Uterus (tissue), 4 donors: ENCODE results near the gene PLA2G6. TPM values are rescaled to one million over a fixed set of nuclear protein-coding genes. Genes with fewer than 3 reads are reported as not detected.

ENCODE experiments used
- DNase-seq, 2 donors: peaks; one replicate each; pipeline ENCODE4 v3.0.0-alpha.2; 2019 to 2020
- H3K27ac ChIP-seq, 2 donors: fragments of 200-600 bp; sonication (generic); 1 replicate in 1 of 2; 2 replicates in 1 of 2; pipeline ENCODE4 v1.5.1; 2016 to 2018
- H3K27me3 ChIP-seq, 2 donors: fragments of 200-600 bp; sonication (generic); one replicate each; pipeline ENCODE4 v1.5.1; 2018 to 2019; ENCODE audit warnings: control low read depth in 1 of 2
- H3K36me3 ChIP-seq, 2 donors: fragments of 200-600 bp; sonication (generic); one replicate each; pipeline ENCODE4 v1.5.1; 2019; ENCODE audit warnings: control low read depth in 1 of 2
- H3K4me1 ChIP-seq, 2 donors: fragments of 200-600 bp; sonication (generic); one replicate each; pipeline ENCODE4 v1.5.1; 2018 to 2019; ENCODE audit warnings: control low read depth in 1 of 2
- H3K4me3 ChIP-seq, 2 donors: fragments of 200-600 bp; sonication (generic); 1 replicate in 1 of 2; 2 replicates in 1 of 2; pipeline ENCODE4 v1.5.1; 2018 to 2019; ENCODE audit warnings: mild to moderate bottlenecking in 1 of 2
- H3K9me3 ChIP-seq, 2 donors: fragments of 200-600 bp; sonication (generic); one replicate each; pipeline ENCODE4 v1.5.1; 2019; ENCODE audit warnings: control low read depth in 1 of 2
- CTCF ChIP-seq, 4 experiments: fragments of 200-600 bp in 2 of 4; fragments of 450-650 bp in 2 of 4; sonication (generic) in 2 of 4; IDR thresholded peaks; one replicate each; pipeline ENCODE4 v1.5.1; 2016 to 2019; ENCODE audit warnings: antibody characterized with exemption in 4 of 4, mild to moderate bottlenecking in 2 of 4, moderate library complexity in 1 of 4
- POLR2A ChIP-seq, 2 donors: fragments of 450-650 bp; IDR thresholded peaks; one replicate each; pipeline ENCODE4 v1.6.1; 2016; ENCODE audit warnings: antibody characterized with exemption in 2 of 2, mild to moderate bottlenecking in 1 of 2, moderate library complexity in 1 of 2
- intact Hi-C: fragments of 100-400 bp; cut with DNase I; formaldehyde crosslinking; loops from one replicate; pipeline ENCODE4 v1.15.1; 2023; ENCODE audit warnings: low total_unique reads
- total RNA-seq, 4 donors: library from RNA; depleted of rRNA in 3 of 4; stranded (reverse); fragments of >200 nt in 3 of 4; gene quantifications; one replicate each; pipeline versions ENCODE4 v1.1.0 to v1.2.4, GENCODE V29; 2014 to 2023
- donor health status: DM: yes; HTN: yes; CAD: no.

PLA2G6 gene
- total RNA-seq, 4 donors from 2014 or later: 8.7 to 50.9 (median 34.5) TPM

- H3K4me1 ChIP-seq: no peaks in the 10 kb centered on the region
- no peaks in the 10 kb centered on the region for H3K9me3 ChIP-seq
- TF ChIP-seq POLR2A (IDR thresholded peaks at IDR 0.05) (no peak), CTCF (IDR thresholded peaks at IDR 0.05) (no peak)
- intact Hi-C loops: no loop called here
- H3K27ac ChIP-seq: no peak overlapping the region
- no peaks in the 10 kb centered on the region for H3K27me3 ChIP-seq
- no peak for DNase-seq
- H3K36me3 ChIP-seq: no peaks in the 10 kb centered on the region
- no peak overlapping the region for H3K4me3 ChIP-seq
Measured at GRCh38 chr22:38110863-38111852, 70.5 kb downstream of the PLA2G6 start.

DNA sequence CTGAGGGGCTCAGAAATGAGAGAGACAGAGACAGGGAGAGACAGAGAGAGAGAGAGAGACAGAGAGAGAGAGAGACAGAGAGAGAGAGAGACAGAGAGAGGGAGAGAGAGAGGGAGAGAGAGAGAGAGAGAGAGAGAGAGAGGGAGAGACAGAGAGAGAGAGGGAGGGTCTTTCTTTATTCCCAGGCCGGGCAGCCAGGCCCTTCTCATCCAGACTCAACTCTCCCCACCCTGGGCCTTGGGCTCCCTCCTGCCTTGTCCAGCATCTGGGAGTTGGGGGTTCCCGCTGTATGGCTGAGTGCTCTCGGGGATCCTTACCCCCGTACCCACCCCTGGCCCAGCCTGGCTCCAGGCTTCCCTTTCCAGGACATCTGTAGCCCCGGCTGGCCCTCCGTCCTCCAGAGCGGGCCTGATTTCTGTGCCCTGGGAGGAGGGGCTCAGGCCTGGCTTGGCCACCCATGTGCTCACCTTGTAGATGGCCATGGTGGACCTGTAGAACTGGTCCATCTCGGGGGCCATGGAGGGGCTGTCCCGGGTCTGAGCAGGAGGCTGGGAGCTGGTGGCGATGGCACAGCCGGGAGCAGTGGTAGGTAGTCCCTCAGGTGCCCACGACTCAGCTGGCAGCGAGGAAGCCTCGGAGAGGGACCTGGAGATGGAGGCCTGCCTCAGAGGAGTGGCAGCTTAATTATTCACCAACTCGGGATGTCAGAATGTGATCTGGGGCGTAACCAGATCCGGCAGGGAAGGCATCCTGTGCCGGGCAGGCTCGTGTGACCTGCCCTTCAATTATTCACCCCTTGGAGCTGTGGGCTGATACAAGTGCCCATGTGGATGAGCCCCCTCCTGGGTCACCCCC, 71.4 kb downstream of the PLA2G6 start, which contains the start of gene BAIAP2L2:
TSS of gene BAIAP2L2 (minus strand) at position 677 of the 855 bp plus-strand sequence. CDS start at position 518, 159 bp downstream.
- DNase-seq: no peak
- TF ChIP-seq CTCF (IDR thresholded peaks at IDR 0.05) (no peak), POLR2A (IDR thresholded peaks at IDR 0.05) (no peak)
- intact Hi-C loops: no loop called here
- Histone ChIP-seq H3K4me1 (no peaks in the 10 kb centered on the region), H3K27ac (no peak within 1 kb of the TSS), H3K9me3 (no peaks in the 10 kb centered on the region), H3K36me3 (no peaks in the 10 kb centered on the region), H3K4me3 (no peak within 1 kb of the TSS), H3K27me3 (no peaks in the 10 kb centered on the region)

GRCh38 chr22:38109371-38110001, 72.1 kb downstream of the PLA2G6 start:
- H3K27ac ChIP-seq: no peak overlapping the region
- no peak overlapping the region for H3K4me3 ChIP-seq
- H3K9me3 ChIP-seq: no peaks in the 10 kb centered on the region
- H3K4me1 ChIP-seq: no peaks in the 10 kb centered on the region
- no peak for TF ChIP-seq CTCF (IDR thresholded peaks at IDR 0.05)
- no peak for TF ChIP-seq POLR2A (IDR thresholded peaks at IDR 0.05)
- intact Hi-C loops: no loop called here
- no peak for DNase-seq
- H3K27me3 ChIP-seq: no peaks in the 10 kb centered on the region
- H3K36me3 ChIP-seq: no peaks in the 10 kb centered on the region

DNA sequence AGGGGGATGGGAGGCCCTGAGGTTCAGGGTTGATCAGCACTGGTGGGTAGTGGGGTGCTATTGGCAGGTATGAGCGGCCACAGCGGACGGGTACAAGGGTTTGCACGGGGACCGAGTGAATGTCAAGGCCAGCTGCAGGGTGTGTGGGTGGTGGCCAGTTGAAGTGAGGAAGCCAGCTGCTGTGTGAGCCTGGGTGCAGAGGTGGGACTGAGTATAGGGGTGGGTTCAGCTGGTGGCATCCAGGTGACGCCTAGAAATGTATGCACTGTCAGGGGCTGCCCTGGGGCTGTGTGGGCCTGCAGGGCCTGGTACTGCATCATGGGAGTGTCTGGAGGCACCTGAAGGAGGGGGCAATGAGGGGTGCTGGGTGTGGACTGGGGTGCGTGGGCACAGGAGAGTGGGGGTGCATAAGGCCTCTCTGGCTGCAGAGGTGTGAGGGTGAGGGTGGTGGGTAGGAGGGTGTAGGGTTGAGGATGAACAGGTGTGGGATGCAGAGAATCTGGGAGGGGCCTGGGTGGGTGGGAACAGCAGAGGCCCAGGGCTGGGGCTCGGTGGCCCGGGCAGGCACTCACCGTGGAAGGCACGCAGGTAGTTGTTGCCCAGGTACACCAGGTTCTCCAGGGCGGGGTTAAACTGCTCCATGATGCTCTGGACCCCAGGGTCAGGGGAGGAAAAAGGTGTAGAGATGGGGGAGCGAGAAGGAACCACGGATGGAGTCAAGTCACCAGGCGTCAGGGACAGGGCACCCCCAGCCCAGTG, 72.9 kb downstream of the PLA2G6 start:
- H3K4me1 ChIP-seq: no peaks in the 10 kb centered on the region
- intact Hi-C loops: no loop called here
- H3K27me3 ChIP-seq: no peaks in the 10 kb centered on the region
- H3K36me3 ChIP-seq: no peaks in the 10 kb centered on the region
- no peak for DNase-seq
- no peak overlapping the region for H3K4me3 ChIP-seq
- no peak overlapping the region for H3K27ac ChIP-seq
- TF ChIP-seq CTCF (IDR thresholded peaks at IDR 0.05): no peak
- no peak for TF ChIP-seq POLR2A (IDR thresholded peaks at IDR 0.05)
- H3K9me3 ChIP-seq: no peaks in the 10 kb centered on the region
